ENCODE data around the gene RARA.

DNA sequence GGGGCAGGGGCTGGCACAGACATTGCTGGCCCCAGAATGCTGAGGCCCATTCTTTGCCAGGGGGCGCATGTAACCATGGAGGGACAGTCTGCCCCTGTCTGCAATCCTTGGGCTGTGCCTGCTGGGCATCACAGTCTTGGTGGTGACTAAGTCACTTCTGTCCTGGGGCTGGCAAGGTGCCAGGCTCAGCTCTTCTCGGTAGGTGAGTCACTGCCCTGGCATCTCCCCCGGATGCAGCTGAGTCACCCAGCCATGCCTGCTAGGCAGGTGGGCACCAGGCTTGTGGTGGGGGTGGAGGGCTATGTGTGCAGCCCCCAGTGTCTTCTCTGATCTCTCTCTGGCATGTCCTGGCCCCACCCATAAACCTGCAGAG is 5.6 kb downstream of the RARA start:
- TF ChIP-seq, protein P1, sequence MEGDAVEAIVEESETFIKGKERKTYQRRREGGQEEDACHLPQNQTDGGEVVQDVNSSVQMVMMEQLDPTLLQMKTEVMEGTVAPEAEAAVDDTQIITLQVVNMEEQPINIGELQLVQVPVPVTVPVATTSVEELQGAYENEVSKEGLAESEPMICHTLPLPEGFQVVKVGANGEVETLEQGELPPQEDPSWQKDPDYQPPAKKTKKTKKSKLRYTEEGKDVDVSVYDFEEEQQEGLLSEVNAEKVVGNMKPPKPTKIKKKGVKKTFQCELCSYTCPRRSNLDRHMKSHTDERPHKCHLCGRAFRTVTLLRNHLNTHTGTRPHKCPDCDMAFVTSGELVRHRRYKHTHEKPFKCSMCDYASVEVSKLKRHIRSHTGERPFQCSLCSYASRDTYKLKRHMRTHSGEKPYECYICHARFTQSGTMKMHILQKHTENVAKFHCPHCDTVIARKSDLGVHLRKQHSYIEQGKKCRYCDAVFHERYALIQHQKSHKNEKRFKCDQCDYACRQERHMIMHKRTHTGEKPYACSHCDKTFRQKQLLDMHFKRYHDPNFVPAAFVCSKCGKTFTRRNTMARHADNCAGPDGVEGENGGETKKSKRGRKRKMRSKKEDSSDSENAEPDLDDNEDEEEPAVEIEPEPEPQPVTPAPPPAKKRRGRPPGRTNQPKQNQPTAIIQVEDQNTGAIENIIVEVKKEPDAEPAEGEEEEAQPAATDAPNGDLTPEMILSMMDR (IDR thresholded peaks at IDR 0.05): peak in 1 of 6 experiments; percentile 12
- TF ChIP-seq POLR2A (IDR thresholded peaks at IDR 0.05) (no peak), POLR2AphosphoS5 (IDR thresholded peaks at IDR 0.05) (peak; percentile 94 to 99)

Data from upper lobe of left lung (tissue), 4 donors.